Left colon (tissue), 2 donors: ENCODE measurements around the gene ZFAND2B. TPM values are rescaled to one million over a fixed set of nuclear protein-coding genes. Genes with fewer than 3 reads are reported as not detected.

Source experiments
- ATAC-seq: fragments of 200-7000 bp; cut with Tn5 transposase; one replicate; pipeline ENCODE4 v1.9.1; 2020; ENCODE audit warnings: mild to moderate bottlenecking, moderate library complexity
- DNase-seq, 2 donors: peaks; one replicate each; pipeline ENCODE4 v3.0.0-alpha.2; 2020
- intact Hi-C, 2 donors: fragments of 100-400 bp; cut with DNase I in 1 of 2; cut with micrococcal nuclease in 1 of 2; formaldehyde crosslinking; loops; one replicate each; pipeline versions ENCODE4 v1.11.2 to v1.14.0; 2022; cut with DNase I, micrococcal nuclease
- total RNA-seq, 2 donors: library from RNA; stranded (reverse); fragmentation: NEBNext Ultra II Directional; extraction: Animal tissue kit (Norgen Biotek cat#: 25700); gene quantifications; one replicate each; pipeline ENCODE4 v1.2.1, GENCODE V29; 2021
- donor health status: DM: no; HTN: no; CAD: no.
- donor health status: DM: yes; HTN: yes; CAD: no.

Gene ZFAND2B
- total RNA-seq, 2 donors from 2014 or later: 78.0 to 89.9 TPM

DNA sequence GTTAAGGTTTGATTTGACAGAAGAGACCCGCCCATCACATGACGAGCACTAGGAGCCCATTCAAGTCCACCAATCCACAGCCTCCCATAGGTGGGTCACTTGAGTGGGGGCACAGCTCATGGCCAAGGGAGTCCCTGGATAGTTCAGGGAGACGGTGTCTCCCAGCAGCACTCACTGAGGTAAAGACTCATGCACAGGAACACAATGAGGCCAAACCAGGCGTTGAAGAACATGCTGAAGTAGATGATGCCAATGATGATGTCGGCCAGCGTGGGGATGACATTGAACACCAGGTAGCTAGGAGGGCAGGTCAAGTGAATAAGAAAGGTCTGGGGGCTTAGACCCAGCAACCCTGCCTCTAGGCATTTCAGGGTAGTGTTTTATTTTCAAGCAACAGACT lies 8.2 kb downstream of the ZFAND2B start:
- DNase-seq (no peak), ATAC-seq (no peak)
- intact Hi-C loops: no loop called here

GRCh38 chr2:219215871-219216534 lies 9.4 kb downstream of the ZFAND2B start:
- no peak for ATAC-seq
- DNase-seq: no peak
- intact Hi-C loops: no loop called here

GRCh38 chr2:219216535-219216915 lies 9.9 kb downstream of the ZFAND2B start:
- ATAC-seq: no peak
- intact Hi-C loops: no loop called here

DNA sequence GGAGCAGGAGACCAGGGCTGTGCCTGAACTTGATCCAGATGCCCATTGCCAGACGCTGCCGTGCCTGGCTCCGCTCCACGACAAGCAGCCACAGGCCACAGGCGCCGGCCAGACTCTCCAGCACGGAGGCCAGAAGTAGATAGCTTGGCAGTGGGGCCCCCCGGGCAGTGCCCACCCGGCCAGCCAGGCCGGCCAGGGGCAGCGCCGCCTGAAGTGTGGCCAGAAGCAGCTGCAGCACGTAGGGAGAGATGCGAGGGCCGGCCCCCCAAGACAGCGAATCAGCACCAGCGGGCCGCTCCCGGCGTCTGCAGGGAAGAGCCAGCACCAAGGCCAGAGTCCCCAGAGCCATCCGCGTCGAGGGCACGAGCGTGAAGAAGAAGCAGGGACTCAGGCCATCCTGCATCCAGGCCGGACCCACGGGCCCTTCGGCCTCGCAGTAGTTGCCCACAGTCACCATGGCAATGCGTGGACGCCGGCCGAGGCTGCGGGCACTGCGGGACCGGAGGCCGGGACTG lies 11.7 kb downstream of the ZFAND2B start:
- DNase-seq (peak; percentile 70 to 78), ATAC-seq (peak; percentile 61)
- intact Hi-C loops: no loop called here

More at GRCh38 chr2:219216535-219216915, 9.9 kb downstream of the ZFAND2B start:
- no peak for DNase-seq

- DNase-seq (peak; percentile 96), ATAC-seq (peak; percentile 81)
- intact Hi-C loops: no loop called here
These were observed 12.4 kb downstream of the ZFAND2B start, which contains the start of gene ABCB6 for GRCh38 chr2:219218732-219219701. ABCB6 (minus strand) TSS chr2:219218958; CDS start chr2:219218673, 285 bp downstream.

DNA sequence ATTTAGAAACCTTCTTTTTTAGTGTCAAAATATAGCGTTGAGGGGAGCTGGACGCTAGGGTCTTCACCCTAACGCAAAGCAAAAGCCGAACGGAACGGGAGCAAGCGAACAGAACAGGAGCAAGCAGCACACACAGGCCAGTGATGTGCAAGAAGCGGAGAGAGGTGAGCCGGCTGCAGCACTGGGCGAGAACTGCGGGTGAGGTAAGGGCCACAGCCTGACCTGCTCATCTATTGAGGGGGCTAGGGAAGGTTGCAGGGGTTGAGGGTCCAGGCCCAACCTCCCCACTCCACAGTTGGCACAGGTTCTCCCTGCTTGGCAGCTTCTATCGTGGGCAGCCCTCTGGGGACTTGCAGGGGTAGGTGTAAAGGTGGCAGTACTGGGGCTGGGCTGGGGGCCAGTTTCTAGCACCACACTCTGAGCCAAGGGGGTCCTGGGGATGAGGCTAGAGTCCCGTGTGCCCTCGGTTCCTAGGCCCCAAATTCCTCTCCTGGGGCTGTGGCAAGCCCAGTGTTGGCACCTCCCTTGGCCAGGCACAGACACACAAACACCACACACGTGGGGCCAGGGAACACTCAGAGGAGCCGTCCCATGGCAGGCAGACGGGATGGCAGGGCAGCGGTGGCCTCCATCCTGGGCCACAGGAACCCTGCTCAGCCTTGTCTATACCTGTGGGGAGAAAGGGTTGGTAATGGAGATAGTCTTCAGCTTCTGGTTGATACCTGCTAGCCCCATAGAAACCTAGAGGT lies 13.4 kb downstream of the ZFAND2B start:
- intact Hi-C loops: no loop called here

DNA sequence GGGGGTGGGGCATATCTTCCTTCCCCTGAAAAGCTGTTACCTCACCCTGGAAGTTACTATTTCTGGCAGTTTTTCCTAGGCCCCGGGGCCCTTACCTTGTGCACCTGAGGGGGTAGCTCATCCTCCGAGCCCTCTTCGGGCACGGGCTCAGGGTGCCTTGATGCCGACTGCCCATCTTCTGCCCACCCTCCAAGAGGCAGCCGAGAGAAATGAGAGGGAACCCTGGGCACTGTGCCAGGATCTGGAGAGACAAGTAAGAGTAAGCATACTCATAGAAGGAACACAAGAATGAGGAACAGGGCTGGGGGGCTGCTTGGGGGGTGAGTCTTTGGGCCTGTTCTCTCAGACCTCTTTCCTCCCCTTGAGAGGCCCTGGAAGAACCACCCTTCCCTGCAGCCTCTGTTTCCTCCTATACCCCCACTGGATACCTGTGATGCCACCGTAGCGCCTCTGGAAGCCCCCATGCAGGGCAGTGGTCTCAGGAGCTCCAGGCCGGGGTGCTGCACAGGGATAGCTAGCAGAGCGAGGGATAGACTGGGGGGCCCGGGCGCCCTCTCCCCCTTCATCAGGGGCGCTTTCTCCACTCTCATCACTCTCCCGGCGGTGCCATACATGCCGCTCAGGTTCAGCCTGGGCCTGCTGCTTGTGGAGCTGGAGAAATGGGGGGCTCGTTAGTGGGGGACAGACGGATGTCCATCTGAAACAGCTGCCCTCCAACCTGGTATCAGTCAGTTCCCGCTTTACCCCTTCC lies 14.2 kb downstream of the ZFAND2B start:
- ATAC-seq (no peak), DNase-seq (no peak)
- intact Hi-C loops: no loop called here

More for the DNA sequence above, 13.4 kb downstream of the ZFAND2B start:
- ATAC-seq (no peak), DNase-seq (no peak)

GRCh38 chr2:219221957-219222518 lies 15.5 kb downstream of the ZFAND2B start:
- intact Hi-C loops: no loop called here
- DNase-seq (no peak), ATAC-seq (no peak)

GRCh38 chr2:219223831-219224610 lies 17.4 kb downstream of the ZFAND2B start:
- no peak for ATAC-seq
- DNase-seq: no peak
- intact Hi-C loops: no loop called here

GRCh38 chr2:219225350-219225749 lies 18.8 kb downstream of the ZFAND2B start:
- intact Hi-C loops: no loop called here
- DNase-seq: no peak
- ATAC-seq: no peak

DNA sequence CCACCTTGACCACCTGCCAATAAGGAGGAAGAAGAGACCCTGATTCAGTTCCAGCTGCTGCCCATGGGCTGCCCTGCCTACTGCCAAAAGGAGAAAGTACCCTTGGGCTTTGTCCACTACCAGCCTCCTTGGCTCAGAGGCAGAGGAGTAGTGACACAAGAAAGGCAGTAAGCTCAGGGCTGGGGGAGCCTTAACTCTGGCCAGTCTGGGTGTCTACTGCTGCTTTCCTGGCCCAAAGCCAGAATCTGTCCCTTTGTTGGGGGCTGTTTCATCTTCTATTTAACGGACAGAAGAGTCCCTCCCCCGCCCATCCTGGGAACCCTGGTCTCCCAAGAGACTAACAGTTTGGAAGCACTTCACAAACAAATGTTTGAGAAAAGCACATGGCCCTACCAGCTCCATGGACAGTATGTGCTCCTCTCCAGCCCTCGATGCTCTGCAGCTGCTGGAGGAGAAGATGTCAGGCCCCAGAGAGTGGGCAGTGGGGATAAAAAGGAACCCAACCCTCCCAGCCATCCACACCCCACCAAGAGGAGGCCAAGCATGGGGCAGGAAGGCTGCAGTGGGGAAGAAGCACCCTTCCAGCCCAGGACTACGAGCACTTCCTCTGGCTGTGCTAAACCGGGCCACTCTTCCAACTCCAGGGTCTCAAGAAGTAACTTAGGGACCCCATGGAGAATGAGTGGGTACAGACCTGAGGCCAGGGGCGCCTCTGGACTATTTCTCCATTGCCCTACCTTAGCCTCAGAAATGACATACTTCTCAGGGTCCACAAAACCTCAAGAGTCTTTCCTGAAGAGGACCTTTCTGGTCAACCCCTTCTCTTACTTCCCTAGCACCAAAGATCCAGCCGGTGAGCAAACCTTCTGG lies 21.7 kb downstream of the ZFAND2B start:
- intact Hi-C loops: no loop called here
- ATAC-seq (no peak), DNase-seq (no peak)

DNA sequence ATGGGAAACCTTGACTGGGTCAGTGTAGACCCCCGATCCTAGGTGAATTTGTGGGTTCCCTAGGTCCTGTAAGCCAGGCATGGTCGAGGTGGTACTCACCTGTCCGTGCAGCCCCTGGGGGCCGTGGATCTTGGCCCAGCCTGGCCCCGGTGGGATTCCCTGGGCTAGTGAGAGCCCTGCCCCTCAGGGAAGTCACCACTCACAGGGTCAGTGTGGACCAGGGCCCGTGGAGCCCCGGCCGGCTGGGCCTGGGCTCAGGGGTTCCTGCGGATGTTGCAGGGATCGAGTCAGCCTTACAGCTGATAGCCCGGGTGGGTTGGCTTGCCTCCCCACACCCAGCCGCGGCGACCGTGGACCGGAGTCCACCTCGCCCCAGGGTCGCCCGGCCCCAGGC lies 22.3 kb downstream of the ZFAND2B start:
- ATAC-seq (no peak), DNase-seq (no peak)
- intact Hi-C loops: no loop called here

GRCh38 chr2:219229305-219230058 lies 22.9 kb downstream of the ZFAND2B start, which contains the start of the genes ANKZF1 and ATG9A:
ANKZF1 (plus strand) TSS chr2:219229806; CDS start chr2:219230258, 452 bp downstream.
ATG9A (minus strand) TSS chr2:219229636; CDS start chr2:219228024, 1,612 bp downstream.
- peak; percentile 93 for ATAC-seq
- intact Hi-C loops: no loop called here
- peak; percentile 98 to 99 for DNase-seq

GRCh38 chr2:219230059-219230540 lies 23.5 kb downstream of the ZFAND2B start:
- DNase-seq: peak; percentile 66 to 75
- intact Hi-C loops: no loop called here
- peak; percentile 68 for ATAC-seq

DNA sequence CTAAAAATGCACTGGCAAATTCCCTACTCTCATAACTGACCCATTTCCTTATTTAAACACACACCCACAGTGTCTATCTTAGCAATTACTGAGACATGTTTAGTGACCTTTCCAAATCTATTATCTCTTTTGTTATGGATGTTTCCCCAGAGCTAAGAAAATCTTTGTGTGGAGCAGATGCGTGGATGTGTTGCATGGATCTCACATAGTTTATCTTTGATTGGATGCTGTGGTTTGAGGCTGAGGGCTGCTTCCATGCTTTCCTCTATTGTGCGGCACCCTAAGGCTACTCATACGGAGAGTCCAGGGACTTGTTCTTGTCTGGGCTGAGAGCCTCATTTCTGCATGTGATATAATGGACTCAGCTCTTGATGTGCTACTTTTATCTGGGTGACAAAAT lies 27.7 kb downstream of the ZFAND2B start:
- ATAC-seq (no peak), DNase-seq (no peak)
- intact Hi-C loops: no loop called here
